ENCODE data around the gene MAP3K14.

GRCh38 chr17:45336390-45337182, 19.8 kb upstream of the MAP3K14 start:
- TF ChIP-seq EZH2 (IDR thresholded peaks at IDR 0.05; ENCODE audit: low read depth) (no peak), CTCF (conservative IDR thresholded peaks at IDR 0.05) (no peak)
